Subcutaneous abdominal adipose tissue (tissue), 5 donors: ENCODE measurements around the gene SEMA5B.

Source experiments
- H3K27ac ChIP-seq: one replicate; pipeline ENCODE4 v1.7.0; 2013; ENCODE audit warnings: low read depth, mild to moderate bottlenecking, inconsistent platforms, low read length, moderate library complexity
- H3K27me3 ChIP-seq, 5 donors: one replicate each; pipeline ENCODE4 v1.7.0; 2013; ENCODE audit warnings: low read length in 5 of 5, inconsistent platforms in 1 of 5; ENCODE audit not compliant: control insufficient read depth in 5 of 5, insufficient read depth in 4 of 5
- H3K36me3 ChIP-seq, 5 donors: one replicate each; pipeline ENCODE4 v1.7.0; 2013; ENCODE audit warnings: low read length in 5 of 5; ENCODE audit not compliant: control insufficient read depth in 5 of 5, insufficient read depth in 5 of 5
- H3K4me1 ChIP-seq, 5 donors: one replicate each; pipeline ENCODE4 v1.7.0; 2013; ENCODE audit warnings: low read length in 5 of 5, mild to moderate bottlenecking in 3 of 5, moderate library complexity in 1 of 5; ENCODE audit not compliant: control insufficient read depth in 5 of 5, insufficient read depth in 5 of 5
- H3K4me3 ChIP-seq, 5 donors: one replicate each; pipeline ENCODE4 v1.7.0; 2013; ENCODE audit warnings: low read length in 5 of 5, low read depth in 1 of 5
- H3K9ac ChIP-seq, 5 donors: one replicate each; pipeline ENCODE4 v1.7.0; 2013; ENCODE audit warnings: low read length in 5 of 5, mild to moderate bottlenecking in 4 of 5, moderate library complexity in 3 of 5
- H3K9me3 ChIP-seq, 5 donors: one replicate each; pipeline ENCODE4 v1.7.0; 2013; ENCODE audit warnings: low read length in 5 of 5; ENCODE audit not compliant: control insufficient read depth in 5 of 5
- donor health status: healthy.
- donor health status: healthy.
- donor health status: healthy.
- donor health status: healthy.
- donor health status: healthy.

SEMA5B gene

GRCh38 chr3:122989856-122990575 lies 37.5 kb downstream of the SEMA5B start:
- Histone ChIP-seq H3K9me3 (no peaks in the 10 kb centered on the region), H3K36me3 (no peaks in the 10 kb centered on the region), H3K9ac (no peak overlapping the region), H3K27ac (no peak overlapping the region), H3K4me3 (no peak overlapping the region), H3K4me1 (peaks cover 0 to 15% (median 6%) of the 10 kb centered on the region in 5 donors), H3K27me3 (peaks cover 31 to 58% (median 46%) of the 10 kb centered on the region in 5 donors)

- no peak overlapping the region for H3K4me3 ChIP-seq
- peaks cover 0 to 15% (median 6%) of the 10 kb centered on the region in 5 donors for H3K4me1 ChIP-seq
- no peaks in the 10 kb centered on the region for H3K36me3 ChIP-seq
- no peak overlapping the region for H3K9ac ChIP-seq
- peaks cover 21 to 55% (median 42%) of the 10 kb centered on the region in 5 donors for H3K27me3 ChIP-seq
- no peak overlapping the region for H3K27ac ChIP-seq
- H3K9me3 ChIP-seq, result no peaks in the 10 kb centered on the region
Observed at GRCh38 chr3:122988508-122988907, 39.1 kb downstream of the SEMA5B start.

GRCh38 chr3:122987736-122988319 lies 39.7 kb downstream of the SEMA5B start:
- no peaks in the 10 kb centered on the region for H3K9me3 ChIP-seq
- H3K9ac ChIP-seq, result no peak overlapping the region
- no peaks in the 10 kb centered on the region for H3K36me3 ChIP-seq
- peaks cover 19 to 53% (median 37%) of the 10 kb centered on the region in 5 donors for H3K27me3 ChIP-seq
- H3K4me1 ChIP-seq, result peaks cover 0 to 11% (median 2%) of the 10 kb centered on the region in 5 donors
- H3K27ac ChIP-seq, result no peak overlapping the region
- no peak overlapping the region for H3K4me3 ChIP-seq

DNA sequence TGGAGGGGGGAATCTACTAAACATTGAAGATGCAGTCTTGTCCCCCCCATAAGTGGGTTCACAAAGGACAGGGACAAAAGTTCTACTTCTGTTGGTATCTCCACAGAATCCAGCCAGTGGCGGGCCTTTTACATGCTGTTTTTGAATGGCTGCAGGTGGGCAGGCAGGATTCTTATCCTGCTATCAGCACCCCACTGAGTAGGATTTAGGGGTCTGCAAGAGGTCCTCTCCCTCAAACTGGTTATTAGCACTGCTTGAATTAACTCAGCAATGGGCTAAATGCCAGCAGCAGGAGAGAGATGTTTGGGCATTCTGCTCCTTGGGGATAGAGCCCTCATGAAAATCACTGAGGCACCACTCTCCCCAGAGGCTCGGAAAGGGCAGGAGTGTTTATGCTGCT lies 40.3 kb downstream of the SEMA5B start:
- Histone ChIP-seq H3K4me1 (peaks cover 0 to 13% (median 6%) of the 10 kb centered on the region in 5 donors), H3K36me3 (no peaks in the 10 kb centered on the region), H3K27me3 (peaks cover 18 to 51% (median 37%) of the 10 kb centered on the region in 5 donors), H3K27ac (no peak overlapping the region), H3K9me3 (no peaks in the 10 kb centered on the region), H3K4me3 (no peak overlapping the region), H3K9ac (no peak overlapping the region)

- Histone ChIP-seq H3K27me3 (peaks cover 14 to 46% (median 33%) of the 10 kb centered on the region in 5 donors), H3K9me3 (no peaks in the 10 kb centered on the region), H3K36me3 (no peaks in the 10 kb centered on the region), H3K9ac (no peak overlapping the region), H3K27ac (no peak overlapping the region), H3K4me1 (peaks cover 0 to 17% (median 6%) of the 10 kb centered on the region in 5 donors), H3K4me3 (no peak overlapping the region)
Observed at GRCh38 chr3:122986693-122987179, 40.8 kb downstream of the SEMA5B start.

GRCh38 chr3:122985539-122985938 lies 42.0 kb downstream of the SEMA5B start:
- H3K4me1 ChIP-seq, result peaks cover 0 to 18% (median 6%) of the 10 kb centered on the region in 5 donors
- H3K9ac ChIP-seq, result no peak overlapping the region
- no peaks in the 10 kb centered on the region for H3K9me3 ChIP-seq
- no peak overlapping the region for H3K4me3 ChIP-seq
- H3K36me3 ChIP-seq, result no peaks in the 10 kb centered on the region
- H3K27me3 ChIP-seq, result peaks cover 12 to 34% (median 24%) of the 10 kb centered on the region in 5 donors
- H3K27ac ChIP-seq, result no peak overlapping the region

- H3K4me1 ChIP-seq, result peaks cover 0 to 18% (median 6%) of the 10 kb centered on the region in 5 donors
Observed at GRCh38 chr3:122984650-122985049, 42.9 kb downstream of the SEMA5B start.

DNA sequence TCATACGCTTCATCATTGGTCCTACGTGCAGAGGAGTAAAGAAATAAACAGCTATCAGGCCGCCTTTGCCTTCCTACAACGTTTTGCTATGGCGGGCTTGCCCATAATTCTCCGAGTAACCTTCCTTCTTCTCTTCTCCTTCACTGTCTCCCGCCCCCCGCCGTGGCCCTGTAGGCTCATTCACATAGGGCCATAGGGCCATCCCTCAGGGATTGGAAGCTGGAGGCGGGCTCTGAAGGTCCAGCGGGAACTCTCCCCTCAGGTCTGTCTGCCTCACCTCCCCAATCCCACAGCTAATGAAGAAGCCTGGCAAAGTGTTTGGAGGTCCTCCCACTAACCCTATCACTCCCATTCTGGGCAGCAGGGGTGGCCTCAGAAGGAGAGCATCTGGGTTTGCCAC lies 43.6 kb downstream of the SEMA5B start:
- Histone ChIP-seq H3K27me3 (peaks cover 11 to 24% (median 19%) of the 10 kb centered on the region in 5 donors), H3K9me3 (no peaks in the 10 kb centered on the region), H3K4me3 (no peak overlapping the region), H3K36me3 (no peaks in the 10 kb centered on the region), H3K4me1 (peaks cover 0 to 18% (median 6%) of the 10 kb centered on the region in 5 donors), H3K9ac (no peak overlapping the region), H3K27ac (no peak overlapping the region)

More at GRCh38 chr3:122984650-122985049, 42.9 kb downstream of the SEMA5B start:
- Histone ChIP-seq H3K9me3 (no peaks in the 10 kb centered on the region), H3K4me3 (no peak overlapping the region), H3K27me3 (peaks cover 12 to 25% (median 23%) of the 10 kb centered on the region in 5 donors), H3K36me3 (no peaks in the 10 kb centered on the region), H3K9ac (no peak overlapping the region), H3K27ac (no peak overlapping the region)

DNA sequence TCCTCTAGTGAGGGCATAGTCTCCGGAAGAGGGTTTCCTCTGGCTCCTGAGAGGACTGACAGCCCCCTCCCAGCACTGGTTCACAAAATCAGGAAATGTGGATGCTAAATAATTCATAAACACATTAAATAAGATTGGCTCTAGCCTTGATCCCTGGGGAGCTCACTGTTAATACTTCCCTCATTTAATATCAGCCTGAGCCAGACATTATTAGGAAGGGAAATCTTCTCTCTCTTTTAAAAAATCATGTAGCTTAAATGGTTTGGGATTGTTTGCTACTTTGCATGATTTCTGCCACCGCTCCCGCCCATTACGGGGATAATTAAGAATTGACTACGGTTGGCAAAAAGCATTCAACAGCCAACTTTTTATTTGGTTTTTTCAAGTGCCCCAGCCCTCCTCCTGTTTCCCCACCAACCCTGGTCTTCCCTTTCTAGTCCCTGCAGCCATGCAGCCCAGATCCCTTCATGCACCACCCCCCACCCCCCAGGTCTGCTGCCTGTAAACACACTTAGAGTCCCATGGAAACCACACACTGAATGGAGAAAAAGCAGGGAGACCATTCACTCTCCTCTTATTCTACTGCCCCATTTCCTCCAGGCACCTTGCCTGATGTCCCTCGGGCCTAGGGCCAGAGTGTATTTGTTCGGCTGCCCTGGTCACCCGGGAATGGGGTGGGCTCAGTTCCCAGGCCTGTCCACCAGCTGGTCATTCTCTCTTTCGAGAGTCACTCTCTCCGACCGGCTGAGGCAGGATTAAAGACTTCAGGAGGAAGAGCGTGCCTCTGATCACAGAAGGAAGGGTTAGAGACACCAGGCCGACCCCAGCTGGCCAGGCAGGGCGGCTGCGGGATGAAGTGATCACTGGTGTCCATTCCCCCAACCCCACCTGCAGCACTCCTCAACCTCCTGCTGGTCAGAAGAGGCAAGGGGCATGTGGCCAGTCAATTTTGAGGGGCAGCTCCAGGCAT lies 45.1 kb downstream of the SEMA5B start:
- Histone ChIP-seq H3K4me3 (no peak overlapping the region), H3K27ac (no peak overlapping the region), H3K36me3 (no peaks in the 10 kb centered on the region), H3K9ac (no peak overlapping the region), H3K4me1 (peaks cover 0 to 12% (median 3%) of the 10 kb centered on the region in 5 donors), H3K27me3 (peaks cover 0 to 12% (median 6%) of the 10 kb centered on the region in 5 donors), H3K9me3 (no peaks in the 10 kb centered on the region)
